Left lung (tissue), 10 donors: ENCODE data around the gene SULT6B1. TPM values are rescaled to one million over a fixed set of nuclear protein-coding genes. Genes with fewer than 3 reads are reported as not detected.
"Not testable (repeated sequence)": the region's sequence is repeated elsewhere in the genome, so short reads cannot be mapped to it uniquely, and the experiment has no call there.

ENCODE experiments used
- ATAC-seq: fragments of 200-7000 bp; cut with Tn5 transposase; one replicate; pipeline ENCODE4 v1.9.1; 2020; ENCODE audit warnings: moderate library complexity
- DNase-seq, 4 donors: peaks; one replicate each; pipeline ENCODE4 v3.0.0-alpha.2; 2013 to 2020
- H3K27ac ChIP-seq, 2 donors: fragments of 200-600 bp; sonication (generic) in 1 of 2; one replicate each; pipeline versions ENCODE4 v1.5.0 to v1.8.0; 2020 to 2021
- H3K27me3 ChIP-seq, 2 donors: fragments of 200-600 bp; sonication (generic) in 1 of 2; one replicate each; pipeline versions ENCODE4 v1.5.0 to v1.8.0; 2020 to 2021
- H3K36me3 ChIP-seq, 2 donors: fragments of 200-600 bp; sonication (generic) in 1 of 2; one replicate each; pipeline versions ENCODE4 v1.5.0 to v1.8.0; 2020 to 2021
- H3K4me1 ChIP-seq, 2 donors: fragments of 200-600 bp; one replicate each; pipeline ENCODE4 v1.8.0; 2021
- H3K4me3 ChIP-seq, 2 donors: fragments of 200-600 bp; sonication (generic) in 1 of 2; one replicate each; pipeline versions ENCODE4 v1.5.0 to v1.8.0; 2020 to 2021; ENCODE audit warnings: mild to moderate bottlenecking in 1 of 2
- H3K9me3 ChIP-seq, 2 donors: fragments of 200-600 bp; sonication (generic) in 1 of 2; one replicate each; pipeline versions ENCODE4 v1.5.0 to v1.8.0; 2020 to 2021
- CTCF ChIP-seq, 2 donors: fragments of 200-600 bp; sonication (generic) in 1 of 2; IDR thresholded peaks; one replicate each; pipeline versions ENCODE4 v1.5.0 to v1.8.0; 2021; ENCODE audit warnings: antibody characterized with exemption in 2 of 2
- intact Hi-C, 2 donors: fragments of 100-400 bp; cut with DNase I; formaldehyde crosslinking; loops; one replicate each; pipeline versions ENCODE4 v1.11.2 to v1.14.2; 2022
- polyA plus RNA-seq, 6 donors: library from polyadenylated mRNA; unstranded; fragments of 120-200 nt; gene quantifications; one replicate each; pipeline ENCODE4 v1.2.1, GENCODE V29; 2013; ENCODE audit not compliant: insufficient read length in 6 of 6
- total RNA-seq, 2 donors: library from RNA; stranded (reverse); fragmentation: NEBNext Ultra II Directional; extraction: Animal tissue kit (Norgen Biotek cat#: 25700); gene quantifications; one replicate each; pipeline ENCODE4 v1.2.1, GENCODE V29; 2021
- donor health status: DM: no; HTN: yes; CAD: no.
- donor health status: DM: no; HTN: no; CAD: no.

SULT6B1 gene
- total and polyA plus RNA-seq, 8 donors = 1.5 TPM; not detected in 7

- intact Hi-C loops = no loop called here
- H3K36me3 ChIP-seq = peaks cover 0 to 95% of the 10 kb centered on the region in 2 donors
- no peaks in the 10 kb centered on the region for H3K9me3 ChIP-seq
- no peak for ATAC-seq
- peaks cover 0 to 7% of the 10 kb centered on the region in 2 donors for H3K4me1 ChIP-seq
- DNase-seq = no peak
- no peak for TF ChIP-seq CTCF (IDR thresholded peaks at IDR 0.05)
- H3K27ac ChIP-seq = peak overlapping the region in 1 of 2 donors; percentile 56
- H3K27me3 ChIP-seq = no peaks in the 10 kb centered on the region
- H3K4me3 ChIP-seq = no peak overlapping the region
Observed at GRCh38 chr2:37215250-37215649, 26.8 kb upstream of the SULT6B1 start.

GRCh38 chr2:37211939-37212338 is 23.5 kb upstream of the SULT6B1 start:
- H3K4me3 ChIP-seq = no peak overlapping the region
- peaks cover 0 to 18% of the 10 kb centered on the region in 2 donors for H3K9me3 ChIP-seq
- no peak for DNase-seq
- H3K4me1 ChIP-seq = peaks cover 0 to 7% of the 10 kb centered on the region in 2 donors
- no peak for ATAC-seq
- TF ChIP-seq CTCF (IDR thresholded peaks at IDR 0.05) = no peak
- H3K36me3 ChIP-seq = peaks cover 0 to 95% of the 10 kb centered on the region in 2 donors
- no peak overlapping the region for H3K27ac ChIP-seq
- intact Hi-C loops = no loop called here
- no peaks in the 10 kb centered on the region for H3K27me3 ChIP-seq

GRCh38 chr2:37211212-37211611 is 22.7 kb upstream of the SULT6B1 start:
- no peaks in the 10 kb centered on the region for H3K27me3 ChIP-seq
- H3K4me1 ChIP-seq = peaks cover 0 to 7% of the 10 kb centered on the region in 2 donors
- intact Hi-C loops = no loop called here
- peaks cover 0 to 18% of the 10 kb centered on the region in 2 donors for H3K9me3 ChIP-seq
- peaks cover 0 to 95% of the 10 kb centered on the region in 2 donors for H3K36me3 ChIP-seq
- DNase-seq (no peak), ATAC-seq (no peak)
- no peak overlapping the region for H3K27ac ChIP-seq
- no peak overlapping the region for H3K4me3 ChIP-seq
- no peak for TF ChIP-seq CTCF (IDR thresholded peaks at IDR 0.05)

- Histone ChIP-seq H3K9me3 (peaks cover 0 to 18% of the 10 kb centered on the region in 2 donors), H3K36me3 (peaks cover 4 to 95% of the 10 kb centered on the region in 2 donors)
- H3K27me3 ChIP-seq, DNase-seq, ATAC-seq, intact Hi-C loops, H3K27ac ChIP-seq, H3K4me3 ChIP-seq, H3K4me1 ChIP-seq: not testable (repeated sequence)
Observed at GRCh38 chr2:37206760-37207159, 18.3 kb upstream of the SULT6B1 start.

GRCh38 chr2:37205689-37206341 is 17.3 kb upstream of the SULT6B1 start:
- Histone ChIP-seq H3K4me1 (no peaks in the 10 kb centered on the region), H3K9me3 (peaks cover 0 to 18% of the 10 kb centered on the region in 2 donors), H3K27ac (no peak overlapping the region), H3K27me3 (no peaks in the 10 kb centered on the region), H3K36me3 (peaks cover 4 to 95% of the 10 kb centered on the region in 2 donors), H3K4me3 (no peak overlapping the region)
- no peak for ATAC-seq
- TF ChIP-seq CTCF (IDR thresholded peaks at IDR 0.05) = no peak
- DNase-seq = no peak
- intact Hi-C loops = no loop called here

GRCh38 chr2:37205071-37205661 is 16.7 kb upstream of the SULT6B1 start:
- Histone ChIP-seq H3K36me3 (peaks cover 4 to 95% of the 10 kb centered on the region in 2 donors), H3K9me3 (peaks cover 0 to 18% of the 10 kb centered on the region in 2 donors)
- intact Hi-C loops, H3K4me3 ChIP-seq, H3K4me1 ChIP-seq, ATAC-seq, H3K27ac ChIP-seq, DNase-seq, H3K27me3 ChIP-seq: not testable (repeated sequence)
